ENCODE results near the gene LCP2.

The LCP2 gene

GRCh38 chr5:170290498-170290897 lies 7.1 kb downstream of the LCP2 start:
- TF ChIP-seq CTCF (IDR thresholded peaks at IDR 0.05; ENCODE audit: low read depth, low read length) (no peak), MYC (IDR thresholded peaks at IDR 0.05; ENCODE audit: low read depth, low read length) (no peak), POLR2A (IDR thresholded peaks at IDR 0.05; ENCODE audit: extremely low read depth, insufficient read length) (no peak), MAX (IDR thresholded peaks at IDR 0.05; ENCODE audit: low read depth, low read length) (no peak)
- DNase-seq (ENCODE audit: low read depth): no peak
- no peak overlapping the region for H3K4me3 ChIP-seq (ENCODE audit: low read depth, low read length)

- no peak for DNase-seq (ENCODE audit: low read depth)
- H3K4me3 ChIP-seq (ENCODE audit: low read depth, low read length): no peak overlapping the region
- TF ChIP-seq MYC (IDR thresholded peaks at IDR 0.05; ENCODE audit: low read depth, low read length): no peak
- TF ChIP-seq POLR2A (IDR thresholded peaks at IDR 0.05; ENCODE audit: extremely low read depth, insufficient read length): no peak
- TF ChIP-seq MAX (IDR thresholded peaks at IDR 0.05; ENCODE audit: low read depth, low read length): no peak
- TF ChIP-seq CTCF (IDR thresholded peaks at IDR 0.05; ENCODE audit: low read depth, low read length): no peak
These were observed 7.8 kb downstream of the LCP2 start for GRCh38 chr5:170289764-170290163.

- TF ChIP-seq MAX (IDR thresholded peaks at IDR 0.05; ENCODE audit: low read depth, low read length) (no peak), CTCF (IDR thresholded peaks at IDR 0.05; ENCODE audit: low read depth, low read length) (no peak), POLR2A (IDR thresholded peaks at IDR 0.05; ENCODE audit: extremely low read depth, insufficient read length) (no peak), MYC (IDR thresholded peaks at IDR 0.05; ENCODE audit: low read depth, low read length) (no peak)
- no peak for DNase-seq (ENCODE audit: low read depth)
- H3K4me3 ChIP-seq (ENCODE audit: low read depth, low read length): no peak overlapping the region
These were observed 8.5 kb downstream of the LCP2 start for GRCh38 chr5:170289121-170289520.

GRCh38 chr5:170288551-170288950 lies 9.0 kb downstream of the LCP2 start:
- no peak for DNase-seq (ENCODE audit: low read depth)
- TF ChIP-seq MYC (IDR thresholded peaks at IDR 0.05; ENCODE audit: low read depth, low read length) (no peak), POLR2A (IDR thresholded peaks at IDR 0.05; ENCODE audit: extremely low read depth, insufficient read length) (no peak), CTCF (IDR thresholded peaks at IDR 0.05; ENCODE audit: low read depth, low read length) (no peak), MAX (IDR thresholded peaks at IDR 0.05; ENCODE audit: low read depth, low read length) (no peak)

GRCh38 chr5:170288151-170288550 lies 9.4 kb downstream of the LCP2 start:
- no peak for DNase-seq (ENCODE audit: low read depth)
- no peak overlapping the region for H3K4me3 ChIP-seq (ENCODE audit: low read depth, low read length)
- TF ChIP-seq MYC (IDR thresholded peaks at IDR 0.05; ENCODE audit: low read depth, low read length) (no peak), CTCF (IDR thresholded peaks at IDR 0.05; ENCODE audit: low read depth, low read length) (no peak)

More at GRCh38 chr5:170288551-170288950, 9.0 kb downstream of the LCP2 start:
- H3K4me3 ChIP-seq (ENCODE audit: low read depth, low read length): no peak overlapping the region

- no peak for TF ChIP-seq MAX (IDR thresholded peaks at IDR 0.05; ENCODE audit: low read depth, low read length)
- no peak for TF ChIP-seq POLR2A (IDR thresholded peaks at IDR 0.05; ENCODE audit: extremely low read depth, insufficient read length)
- TF ChIP-seq CTCF (IDR thresholded peaks at IDR 0.05; ENCODE audit: low read depth, low read length): no peak
- TF ChIP-seq MYC (IDR thresholded peaks at IDR 0.05; ENCODE audit: low read depth, low read length): no peak
- no peak for DNase-seq (ENCODE audit: low read depth)
- H3K4me3 ChIP-seq (ENCODE audit: low read depth, low read length): no peak overlapping the region
These were observed 10.0 kb downstream of the LCP2 start for GRCh38 chr5:170287532-170287931.

All from NB4 (cell line).